Lower leg skin (tissue), 4 donors: ENCODE results near the gene NR1D1. TPM values are rescaled to one million over a fixed set of nuclear protein-coding genes. Genes with fewer than 3 reads are reported as not detected.

ENCODE experiments used
- DNase-seq, 2 donors: peaks; one replicate each; pipeline ENCODE4 v3.0.0-alpha.2; 2019; ENCODE audit warnings: low spot score in 2 of 2
- H3K4me3 ChIP-seq: fragments of 200-600 bp; sonication (generic); 2 replicates; pipeline ENCODE4 v1.5.1; 2017; ENCODE audit warnings: mild to moderate bottlenecking, low read depth; ENCODE audit not compliant: poor library complexity, severe bottlenecking
- CTCF ChIP-seq, 3 donors: fragments of 450-650 bp; IDR thresholded peaks; one replicate each; pipeline ENCODE4 v1.5.1; 2016; ENCODE audit warnings: antibody characterized with exemption in 3 of 3, mild to moderate bottlenecking in 3 of 3, moderate library complexity in 2 of 3
- POLR2A ChIP-seq, 2 donors: fragments of 450-650 bp; IDR thresholded peaks; one replicate each; pipeline ENCODE4 v1.6.1; 2016 to 2017; ENCODE audit warnings: antibody characterized with exemption in 2 of 2, mild to moderate bottlenecking in 1 of 2, moderate library complexity in 1 of 2
- WGBS, 2 donors: methylation state at CpG; one replicate each; pipeline ENCODE4 v1.1.5; 2018; 5-methylcytosine and 5-hydroxymethylcytosine counted together
- intact Hi-C: fragments of 100-400 bp; cut with DNase I; formaldehyde crosslinking; loops from one replicate; pipeline ENCODE4 v1.15.0; 2023; ENCODE audit warnings: low total_unique reads
- total RNA-seq, 4 donors: library from RNA; depleted of rRNA; stranded (reverse); fragments of >200 nt; gene quantifications; one replicate each; pipeline ENCODE4 v1.1.0, GENCODE V29; 2016

The NR1D1 gene
- total RNA-seq, 4 donors from 2014 or later = 111 to 194 (median 148) TPM

GRCh38 chr17:40060887-40061608, 39.3 kb downstream of the NR1D1 start:
- intact Hi-C loops = no loop called here
- TF ChIP-seq POLR2A (IDR thresholded peaks at IDR 0.05) = no peak
- no peak for TF ChIP-seq CTCF (IDR thresholded peaks at IDR 0.05)
- no peak overlapping the region for H3K4me3 ChIP-seq
- no peak for DNase-seq
- WGBS, 2 donors = 73 to 76% methylated on average over 11 of the region's 11 CpGs

- no peak for DNase-seq
- TF ChIP-seq POLR2A (IDR thresholded peaks at IDR 0.05) = no peak
- TF ChIP-seq CTCF (IDR thresholded peaks at IDR 0.05) = no peak
- intact Hi-C loops = no loop called here
- H3K4me3 ChIP-seq = no peak overlapping the region
- WGBS, 2 donors = 65 to 77% methylated on average over 8 of the region's 8 CpGs
Observed at GRCh38 chr17:40059729-40060475, 40.5 kb downstream of the NR1D1 start.

DNA sequence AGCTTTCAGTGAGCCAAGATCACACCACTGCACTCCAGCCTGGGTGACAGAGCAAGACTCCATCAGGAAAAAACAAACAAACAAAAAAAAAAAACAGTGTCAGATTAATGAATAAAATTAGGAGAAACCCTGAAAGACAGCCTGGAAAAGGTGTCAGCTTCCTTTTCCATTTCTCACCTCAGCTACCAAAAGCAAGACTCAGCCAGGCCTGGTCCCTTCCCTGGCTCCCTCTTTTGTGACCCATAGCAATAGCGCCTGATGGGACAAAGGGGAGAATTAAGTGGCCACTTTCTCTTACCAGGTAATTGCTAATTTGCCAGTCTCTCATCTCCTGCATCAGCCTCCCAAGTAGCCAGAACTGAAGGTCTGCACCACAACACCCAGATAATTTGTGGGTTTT, 41.5 kb downstream of the NR1D1 start:
- WGBS, 2 donors = 92 to 100% methylated on average over 1 of the region's 1 CpG
- no peak overlapping the region for H3K4me3 ChIP-seq
- TF ChIP-seq CTCF (IDR thresholded peaks at IDR 0.05) = no peak
- no peak for TF ChIP-seq POLR2A (IDR thresholded peaks at IDR 0.05)
- intact Hi-C loops = no loop called here
- no peak for DNase-seq

- intact Hi-C loops = no loop called here
- DNase-seq = no peak
- 22 to 28% methylated on average over 8 of the region's 8 CpGs for WGBS, 2 donors
- TF ChIP-seq POLR2A (IDR thresholded peaks at IDR 0.05) = no peak
- TF ChIP-seq CTCF (IDR thresholded peaks at IDR 0.05) = no peak
- no peak overlapping the region for H3K4me3 ChIP-seq
Observed at GRCh38 chr17:40058186-40058784, 42.1 kb downstream of the NR1D1 start.

DNA sequence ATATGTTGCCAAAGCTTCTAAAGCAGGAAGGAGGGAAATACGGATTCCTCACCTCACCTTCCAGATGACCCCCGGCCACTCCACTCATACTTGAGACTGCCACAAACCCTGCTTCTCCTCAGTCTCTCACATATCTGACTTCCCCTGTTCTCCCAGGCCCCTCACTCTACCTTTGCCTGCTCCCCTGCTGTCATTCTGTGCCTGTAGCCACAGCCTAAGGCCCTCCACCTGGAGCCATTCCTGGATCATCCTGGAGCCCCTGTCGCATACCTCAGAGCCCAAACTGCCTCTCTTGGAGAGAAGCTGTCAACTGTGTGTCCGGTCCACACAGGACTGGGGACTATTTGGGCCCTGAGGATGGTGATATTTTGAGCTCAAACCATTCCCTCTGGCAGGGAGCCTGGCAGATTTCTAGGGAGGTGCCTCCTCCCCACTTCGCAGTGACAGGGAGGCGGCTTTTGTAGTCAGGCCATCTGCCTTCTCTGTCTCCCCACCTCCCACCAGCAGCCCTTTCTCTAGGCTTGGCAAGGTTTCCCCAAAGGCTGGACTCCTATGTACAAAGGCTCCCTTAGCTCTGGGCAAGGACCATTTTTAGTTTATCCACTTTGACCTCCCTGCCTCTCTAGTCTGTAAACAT, 43.9 kb downstream of the NR1D1 start:
- no peak overlapping the region for H3K4me3 ChIP-seq
- no peak for TF ChIP-seq CTCF (IDR thresholded peaks at IDR 0.05)
- no peak for TF ChIP-seq POLR2A (IDR thresholded peaks at IDR 0.05)
- DNase-seq = no peak
- 68 to 71% methylated on average over 6 of the region's 6 CpGs for WGBS, 2 donors
- intact Hi-C loops = no loop called here

Other genes with a start within 250 kb of the NR1D1 start
- 1 to 10 TPM in 1 of 4 donors, under 1 TPM in 3; 0.89 to 1.8 (median 0.97) TPM for gene IKZF3, start 236.3 kb downstream of the NR1D1 start, total RNA-seq
- gene ZPBP2, start 232.4 kb downstream of the NR1D1 start, total RNA-seq = not detected
- 10 to 100 TPM in 1 of 4 donors, 1 to 10 TPM in 3; 4.8 to 34.2 (median 7.7) TPM for gene GSDMB, start 182.0 kb downstream of the NR1D1 start, total RNA-seq
- 10 to 100 TPM; 58.1 to 84.0 (median 70.0) TPM for gene ORMDL3, start 173.0 kb downstream of the NR1D1 start, total RNA-seq
- gene LRRC3C, start 172.9 kb downstream of the NR1D1 start, total RNA-seq = under 1 TPM in 1 of 4 donors, not detected in 3; 0.52 TPM
- 100 to 1,000 TPM; 146 to 271 (median 163) TPM for gene GSDMA, start 137.6 kb downstream of the NR1D1 start, total RNA-seq
- gene PSMD3, start 119.8 kb downstream of the NR1D1 start, total RNA-seq = 100 to 1,000 TPM; 106 to 154 (median 129) TPM
- under 1 TPM in 2 of 4 donors, not detected in 2; 0.21 to 0.45 TPM for gene CSF3, start 85.1 kb downstream of the NR1D1 start, total RNA-seq
- 10 to 100 TPM; 47.2 to 88.9 (median 62.9) TPM for gene MED24, start 46.2 kb downstream of the NR1D1 start, total RNA-seq
- 10 to 100 TPM; 28.2 to 56.8 (median 42.6) TPM for gene THRA, start 37.6 kb downstream of the NR1D1 start, total RNA-seq
- 100 to 1,000 TPM in 1 of 4 donors, 10 to 100 TPM in 3; 70.6 to 117 (median 82.4) TPM for gene MSL1, start 21.4 kb upstream of the NR1D1 start, total RNA-seq
- gene CASC3, start 39.9 kb upstream of the NR1D1 start, total RNA-seq = 10 to 100 TPM; 32.3 to 58.1 (median 53.0) TPM
- 100 to 1,000 TPM; 273 to 467 (median 316) TPM for gene RAPGEFL1, start 76.9 kb upstream of the NR1D1 start, total RNA-seq
- 10 to 100 TPM; 14.5 to 24.3 (median 18.5) TPM for gene WIPF2, start 118.7 kb upstream of the NR1D1 start, total RNA-seq
- gene CDC6, start 187.3 kb upstream of the NR1D1 start, total RNA-seq = 1 to 10 TPM in 2 of 4 donors, under 1 TPM in 2; 0.42 to 1.6 (median 1.0) TPM
- gene RARA, start 208.6 kb upstream of the NR1D1 start, total RNA-seq = 10 to 100 TPM; 18.1 to 38.0 (median 25.2) TPM